GM10248 (cell line): Measurements from ENCODE around the gene ZDHHC13.

Source experiments
- CTCF ChIA-PET: fragments of 300-600 bp; sonication (Branson Sonifier 250); formaldehyde crosslinking; extraction: SDS; loops from one replicate; lab custom pipeline; 2021; ENCODE audit warnings: antibody characterized with exemption; lab: Yijun Ruan, JAX
- POLR2A ChIA-PET: fragments of 350-650 bp; sonication (Branson Sonifier 250); formaldehyde crosslinking; extraction: SDS; loops from one replicate; lab custom pipeline; 2020; ENCODE audit warnings: antibody characterized with exemption; lab: Yijun Ruan, JAX
- DNase-seq: peaks from one replicate; pipeline ENCODE4 v3.0.0; 2012; ENCODE audit errors: extremely low spot score
- TF ChIP-seq, protein P1 (sequence below): IDR thresholded peaks from 2 replicates; pipeline ENCODE4 v1.5.1; 2012; ENCODE audit warnings: mild to moderate bottlenecking, low read depth; ENCODE audit errors: extremely low read depth, missing control alignments, control extremely low read depth

ZDHHC13 gene

DNA sequence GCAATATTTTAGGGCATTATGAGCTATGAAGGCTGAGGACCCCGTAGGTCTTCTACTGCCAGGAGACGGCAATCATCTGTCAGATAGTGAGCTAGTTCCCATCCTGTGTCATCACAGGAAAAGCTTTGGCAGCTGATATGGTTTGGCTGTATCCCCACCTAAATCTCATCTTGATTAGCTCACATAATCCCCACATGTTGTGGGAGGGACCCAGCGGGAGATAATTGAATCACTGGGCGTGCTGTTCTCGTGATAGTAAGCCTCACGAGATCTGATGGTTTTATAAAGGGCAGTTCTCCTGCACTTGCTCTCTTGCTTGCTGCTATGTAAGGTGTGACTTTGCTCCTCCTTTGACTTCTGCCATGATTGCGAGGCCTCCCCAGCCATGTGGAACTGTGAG is 66.7 kb downstream of the ZDHHC13 start:
- no peak for DNase-seq
- POLR2A ChIA-PET = no interaction called here
- TF ChIP-seq, protein P1, sequence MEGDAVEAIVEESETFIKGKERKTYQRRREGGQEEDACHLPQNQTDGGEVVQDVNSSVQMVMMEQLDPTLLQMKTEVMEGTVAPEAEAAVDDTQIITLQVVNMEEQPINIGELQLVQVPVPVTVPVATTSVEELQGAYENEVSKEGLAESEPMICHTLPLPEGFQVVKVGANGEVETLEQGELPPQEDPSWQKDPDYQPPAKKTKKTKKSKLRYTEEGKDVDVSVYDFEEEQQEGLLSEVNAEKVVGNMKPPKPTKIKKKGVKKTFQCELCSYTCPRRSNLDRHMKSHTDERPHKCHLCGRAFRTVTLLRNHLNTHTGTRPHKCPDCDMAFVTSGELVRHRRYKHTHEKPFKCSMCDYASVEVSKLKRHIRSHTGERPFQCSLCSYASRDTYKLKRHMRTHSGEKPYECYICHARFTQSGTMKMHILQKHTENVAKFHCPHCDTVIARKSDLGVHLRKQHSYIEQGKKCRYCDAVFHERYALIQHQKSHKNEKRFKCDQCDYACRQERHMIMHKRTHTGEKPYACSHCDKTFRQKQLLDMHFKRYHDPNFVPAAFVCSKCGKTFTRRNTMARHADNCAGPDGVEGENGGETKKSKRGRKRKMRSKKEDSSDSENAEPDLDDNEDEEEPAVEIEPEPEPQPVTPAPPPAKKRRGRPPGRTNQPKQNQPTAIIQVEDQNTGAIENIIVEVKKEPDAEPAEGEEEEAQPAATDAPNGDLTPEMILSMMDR = no peak
- CTCF ChIA-PET = interaction anchor here (1.1 to 1.8 kb wide), 5 partner anchors 30 to 107 kb away, joined by 3 to 4 read pairs (median 4); no protein-coding TSS in a partner anchor

GRCh38 chr11:19185036-19185435 is 68.1 kb downstream of the ZDHHC13 start:
- TF ChIP-seq, protein P1 = no peak
- ChIA-PET POLR2A (no interaction called here), CTCF (no interaction called here)
- no peak for DNase-seq

DNA sequence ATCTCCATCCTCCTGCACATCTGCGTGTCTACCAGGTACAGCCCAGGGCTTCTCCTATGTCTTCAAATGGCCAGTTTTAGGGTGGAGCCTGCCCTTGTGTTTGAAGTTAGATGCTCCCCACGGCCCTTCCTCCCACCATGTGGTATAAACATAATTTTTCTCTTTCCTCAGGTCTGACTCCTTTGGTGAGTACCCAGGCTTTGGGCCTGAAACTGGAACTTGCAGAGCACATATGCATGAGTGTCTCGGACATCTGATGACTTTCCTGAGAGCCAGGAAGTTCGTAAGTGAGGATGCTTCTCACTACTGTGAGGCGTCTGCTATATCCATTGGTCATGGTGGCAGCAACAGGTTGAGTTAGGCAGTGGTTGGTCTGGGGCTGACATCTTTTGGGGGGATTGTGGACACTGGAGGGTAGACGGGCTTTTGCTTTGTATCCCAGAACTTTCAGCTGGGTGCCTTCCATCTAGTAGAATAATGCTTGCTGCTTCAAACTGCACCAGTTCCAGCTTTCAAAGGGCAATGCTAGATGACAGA is 68.6 kb downstream of the ZDHHC13 start:
- TF ChIP-seq, protein P1 = no peak
- no peak for DNase-seq
- CTCF ChIA-PET = interaction anchor here (1.4 to 1.5 kb wide), 2 partner anchors 15 to 20 kb away, joined by 3 to 4 read pairs; no protein-coding TSS in a partner anchor
- POLR2A ChIA-PET = no interaction called here

DNA sequence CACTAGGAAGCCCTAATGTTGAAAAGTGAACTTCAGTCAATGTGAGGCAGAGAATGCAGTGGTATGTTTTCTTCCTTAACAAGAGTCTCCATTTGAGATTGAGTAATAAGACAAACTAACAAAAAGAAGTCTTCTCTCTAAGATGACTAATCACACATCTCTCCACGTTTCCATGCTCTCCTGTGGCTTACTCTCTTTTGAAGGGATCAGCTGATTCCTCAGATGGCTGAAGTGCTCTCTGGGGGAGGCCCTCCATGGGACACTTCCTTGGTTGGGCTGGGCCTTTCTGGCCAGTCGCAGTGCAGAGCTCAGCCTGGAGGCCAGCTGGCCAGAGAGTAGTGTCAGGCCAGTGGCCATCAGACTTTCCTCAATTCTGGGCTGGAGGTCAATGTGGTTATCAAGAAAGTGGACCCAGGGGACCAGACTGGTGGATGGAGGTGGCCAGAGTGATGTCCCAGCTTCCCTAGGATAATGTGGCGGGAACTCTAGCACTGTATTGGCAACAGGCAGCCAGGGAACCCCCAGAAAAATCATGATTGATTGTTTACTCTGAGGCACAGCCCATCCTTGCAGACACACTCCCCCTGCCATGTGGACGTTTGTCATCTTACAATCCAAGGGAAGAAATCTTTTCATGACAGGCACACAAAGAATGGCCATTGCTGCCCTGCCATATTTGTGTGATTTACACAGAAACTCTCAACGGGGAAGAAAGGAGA is 70.3 kb downstream of the ZDHHC13 start:
- CTCF ChIA-PET = interaction anchor here (1.1 to 1.5 kb wide), 3 partner anchors 13 to 21 kb away, joined by 3 to 4 read pairs (median 3); partner anchors contain the start of gene CSRP3
- DNase-seq = no peak
- TF ChIP-seq, protein P1 = no peak

GRCh38 chr11:19187833-19188258 is 70.9 kb downstream of the ZDHHC13 start:
- TF ChIP-seq, protein P1 = no peak
- CTCF ChIA-PET = interaction anchor here (1.1 kb wide), 1 partner anchor 14 kb away, joined by 3 read pairs; the partner anchor contains the start of gene CSRP3
- POLR2A ChIA-PET = no interaction called here
- no peak for DNase-seq

More for the DNA sequence above, 70.3 kb downstream of the ZDHHC13 start:
- POLR2A ChIA-PET = no interaction called here

DNA sequence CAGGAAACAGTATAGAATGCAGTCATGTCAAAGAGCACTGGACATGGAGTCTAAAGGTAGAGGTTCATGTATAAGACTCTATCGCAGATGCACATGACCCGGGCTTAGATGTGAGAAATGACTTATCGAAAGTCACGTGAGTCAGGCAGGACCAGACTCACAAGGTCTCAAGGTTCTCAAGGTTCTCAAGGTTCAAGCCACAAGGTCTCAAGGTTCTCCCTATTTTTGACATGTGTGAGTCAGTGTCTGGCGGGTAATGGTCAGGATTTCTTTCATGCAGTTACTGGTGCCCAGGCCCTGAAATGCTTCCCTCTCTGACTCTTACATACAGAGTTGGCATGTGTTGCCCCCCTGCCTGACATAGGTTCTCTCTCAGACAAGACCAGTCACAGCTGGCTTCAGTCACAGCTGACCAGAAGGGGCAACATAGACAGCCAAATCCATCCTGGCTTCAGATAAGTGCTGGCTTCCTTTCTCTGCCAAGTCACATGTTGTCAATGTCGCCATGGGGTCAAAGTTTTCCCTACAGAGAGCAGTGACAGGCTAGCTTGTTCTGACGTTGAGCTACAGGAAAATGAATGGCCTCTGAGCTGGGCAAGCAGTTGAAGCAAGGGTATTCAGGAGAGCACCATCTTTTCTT is 74.7 kb downstream of the ZDHHC13 start:
- TF ChIP-seq, protein P1 = no peak
- ChIA-PET CTCF (no interaction called here), POLR2A (no interaction called here)
- no peak for DNase-seq
